ENCODE measurements around the gene OR2T35. TPM values are rescaled to one million over a fixed set of nuclear protein-coding genes. Genes with fewer than 3 reads are reported as not detected.
"Not testable (repeated sequence)": the region's sequence is repeated elsewhere in the genome, so short reads cannot be mapped to it uniquely, and the experiment has no call there.

The OR2T35 gene
- polyA plus RNA-seq, 6 donors from 2014 or later: 0.13 to 0.16 TPM; not detected in 4

- ATAC-seq (ENCODE audit: low read depth in 2 of 2); DNase-seq; H3K4me3 Mint-ChIP-seq; H3K27me3 Mint-ChIP-seq; H3K27ac Mint-ChIP-seq; H3K9me3 Mint-ChIP-seq; H3K36me3 Mint-ChIP-seq: not testable (repeated sequence)
- peaks cover 6 to 13% (median 7%) of the 10 kb centered on the region in 3 donors for H3K4me1 Mint-ChIP-seq
These were observed 4.2 kb downstream of the OR2T35 start for GRCh38 chr1:248640906-248641305.

- not testable (repeated sequence) for H3K9me3 Mint-ChIP-seq; ATAC-seq (ENCODE audit: low read depth in 2 of 2); H3K4me3 Mint-ChIP-seq
These were observed 5.4 kb downstream of the OR2T35 start for GRCh38 chr1:248639652-248640051.

GRCh38 chr1:248636612-248637011 lies 8.5 kb downstream of the OR2T35 start:
- DNase-seq; H3K4me3 Mint-ChIP-seq; H3K27ac Mint-ChIP-seq; ATAC-seq (ENCODE audit: low read depth in 2 of 2); H3K9me3 Mint-ChIP-seq; H3K36me3 Mint-ChIP-seq; H3K27me3 Mint-ChIP-seq; H3K4me1 Mint-ChIP-seq: not testable (repeated sequence)

More at GRCh38 chr1:248639652-248640051, 5.4 kb downstream of the OR2T35 start:
- not testable (repeated sequence) for H3K27me3 Mint-ChIP-seq, H3K4me1 Mint-ChIP-seq, DNase-seq, H3K36me3 Mint-ChIP-seq, H3K27ac Mint-ChIP-seq

GRCh38 chr1:248634991-248635390 lies 10.1 kb downstream of the OR2T35 start, which contains the start of gene OR2T11:
Gene OR2T11 (minus strand): TSS chr1:248635091. CDS start chr1:248627128, 7,963 bp downstream.
- ATAC-seq (ENCODE audit: low read depth in 2 of 2); H3K36me3 Mint-ChIP-seq; H3K4me1 Mint-ChIP-seq; H3K27me3 Mint-ChIP-seq; H3K4me3 Mint-ChIP-seq; H3K27ac Mint-ChIP-seq; H3K9me3 Mint-ChIP-seq; DNase-seq: not testable (repeated sequence)

GRCh38 chr1:248631354-248632008 lies 13.6 kb downstream of the OR2T35 start:
- peaks cover 0 to 9% (median 0%) of the 10 kb centered on the region in 3 donors for H3K27me3 Mint-ChIP-seq
- no peak overlapping the region for H3K4me3 Mint-ChIP-seq
- peaks cover 0 to 14% of the 10 kb centered on the region in 2 donors for H3K36me3 Mint-ChIP-seq
- H3K27ac Mint-ChIP-seq: no peak overlapping the region
- peaks cover 0 to 1% (median 0%) of the 10 kb centered on the region in 7 donors for H3K9me3 Mint-ChIP-seq
- peaks cover 0 to 4% (median 0%) of the 10 kb centered on the region in 3 donors for H3K4me1 Mint-ChIP-seq
- DNase-seq: no peak
- no peak for ATAC-seq (ENCODE audit: low read depth in 2 of 2)

- peaks cover 0 to 9% (median 0%) of the 10 kb centered on the region in 3 donors for H3K27me3 Mint-ChIP-seq
- peaks cover 0 to 1% (median 0%) of the 10 kb centered on the region in 7 donors for H3K9me3 Mint-ChIP-seq
- ATAC-seq (ENCODE audit: low read depth in 2 of 2): no peak
- H3K27ac Mint-ChIP-seq: no peak overlapping the region
- H3K4me3 Mint-ChIP-seq: no peak overlapping the region
- no peak for DNase-seq
- peaks cover 0 to 4% (median 0%) of the 10 kb centered on the region in 3 donors for H3K4me1 Mint-ChIP-seq
- H3K36me3 Mint-ChIP-seq: peaks cover 0 to 14% of the 10 kb centered on the region in 2 donors
These were observed 14.5 kb downstream of the OR2T35 start for GRCh38 chr1:248630551-248630950.

- peaks cover 0 to 1% (median 0%) of the 10 kb centered on the region in 7 donors for H3K9me3 Mint-ChIP-seq
- DNase-seq (no peak), ATAC-seq (ENCODE audit: low read depth in 2 of 2) (no peak)
- H3K27me3 Mint-ChIP-seq: peaks cover 0 to 9% (median 0%) of the 10 kb centered on the region in 3 donors
- H3K4me1 Mint-ChIP-seq: peaks cover 0 to 4% (median 2%) of the 10 kb centered on the region in 3 donors
- peaks cover 0 to 14% of the 10 kb centered on the region in 2 donors for H3K36me3 Mint-ChIP-seq
- H3K27ac Mint-ChIP-seq: peak overlapping the region in 2 of 6 donors; percentile 41 to 78
- H3K4me3 Mint-ChIP-seq: no peak overlapping the region
These were observed 16.9 kb downstream of the OR2T35 start for GRCh38 chr1:248627971-248628844.

- H3K27me3 Mint-ChIP-seq: peaks cover 0 to 9% (median 0%) of the 10 kb centered on the region in 3 donors
- no peak for ATAC-seq (ENCODE audit: low read depth in 2 of 2)
- no peak for DNase-seq
- H3K4me3 Mint-ChIP-seq: no peak overlapping the region
- peaks cover 0 to 13% of the 10 kb centered on the region in 2 donors for H3K36me3 Mint-ChIP-seq
- H3K9me3 Mint-ChIP-seq: peaks cover 0 to 1% (median 0%) of the 10 kb centered on the region in 7 donors
- peaks cover 7 to 9% (median 9%) of the 10 kb centered on the region in 3 donors for H3K4me1 Mint-ChIP-seq
- H3K27ac Mint-ChIP-seq: no peak overlapping the region
These were observed 19.1 kb downstream of the OR2T35 start for GRCh38 chr1:248625971-248626370.

GRCh38 chr1:248625166-248625565 lies 19.9 kb downstream of the OR2T35 start:
- DNase-seq: no peak
- no peak overlapping the region for H3K4me3 Mint-ChIP-seq
- no peaks in the 10 kb centered on the region for H3K9me3 Mint-ChIP-seq
- peaks cover 7 to 9% (median 9%) of the 10 kb centered on the region in 3 donors for H3K4me1 Mint-ChIP-seq
- peaks cover 0 to 4% (median 0%) of the 10 kb centered on the region in 3 donors for H3K27me3 Mint-ChIP-seq
- no peak overlapping the region for H3K27ac Mint-ChIP-seq
- peaks cover 0 to 7% of the 10 kb centered on the region in 2 donors for H3K36me3 Mint-ChIP-seq
- no peak for ATAC-seq (ENCODE audit: low read depth in 2 of 2)

GRCh38 chr1:248622570-248623001 lies 22.5 kb downstream of the OR2T35 start:
- Mint-ChIP-seq H3K4me3 (peak overlapping the region in 3 of 8 donors; percentile 0 to 51 (median 23)), H3K27ac (peak overlapping the region in 5 of 6 donors; percentile 56 to 96 (median 84)), H3K4me1 (peaks cover 9 to 16% (median 13%) of the 10 kb centered on the region in 3 donors), H3K9me3 (no peaks in the 10 kb centered on the region), H3K27me3 (no peaks in the 10 kb centered on the region), H3K36me3 (no peaks in the 10 kb centered on the region)
- DNase-seq (peak; percentile 45), ATAC-seq (ENCODE audit: low read depth in 2 of 2) (peak; percentile 86)

GRCh38 chr1:248621770-248622169 lies 23.3 kb downstream of the OR2T35 start:
- H3K4me1 Mint-ChIP-seq: peaks cover 9 to 16% (median 13%) of the 10 kb centered on the region in 3 donors
- H3K9me3 Mint-ChIP-seq: no peaks in the 10 kb centered on the region
- no peaks in the 10 kb centered on the region for H3K27me3 Mint-ChIP-seq
- ATAC-seq (ENCODE audit: low read depth in 2 of 2): no peak
- no peak overlapping the region for H3K27ac Mint-ChIP-seq
- no peaks in the 10 kb centered on the region for H3K36me3 Mint-ChIP-seq
- no peak overlapping the region for H3K4me3 Mint-ChIP-seq
- no peak for DNase-seq

- ATAC-seq (ENCODE audit: low read depth in 2 of 2): peak; percentile 21 to 29
- no peak overlapping the region for H3K4me3 Mint-ChIP-seq
- peak; percentile 30 for DNase-seq
- peaks cover 9 to 16% (median 13%) of the 10 kb centered on the region in 3 donors for H3K4me1 Mint-ChIP-seq
- no peaks in the 10 kb centered on the region for H3K9me3 Mint-ChIP-seq
- no peaks in the 10 kb centered on the region for H3K27me3 Mint-ChIP-seq
- no peaks in the 10 kb centered on the region for H3K36me3 Mint-ChIP-seq
- H3K27ac Mint-ChIP-seq: peak overlapping the region in 1 of 6 donors; percentile 57
These were observed 26.2 kb downstream of the OR2T35 start for GRCh38 chr1:248618878-248619277.

GRCh38 chr1:248618119-248618518 lies 27.0 kb downstream of the OR2T35 start:
- no peak for DNase-seq
- no peak overlapping the region for H3K4me3 Mint-ChIP-seq
- no peaks in the 10 kb centered on the region for H3K27me3 Mint-ChIP-seq
- H3K27ac Mint-ChIP-seq: peak overlapping the region in 1 of 6 donors; percentile 19
- H3K36me3 Mint-ChIP-seq: no peaks in the 10 kb centered on the region
- no peak for ATAC-seq (ENCODE audit: low read depth in 2 of 2)
- peaks cover 7 to 16% (median 13%) of the 10 kb centered on the region in 3 donors for H3K4me1 Mint-ChIP-seq
- H3K9me3 Mint-ChIP-seq: no peaks in the 10 kb centered on the region

Measured in naive B cell (primary cell).